NCI-H2227 treated with DMSO at 0.1 percent for 48 hours (cell line): ENCODE measurements around the gene GSK3A.

ENCODE experiments used
- DNase-seq: peaks from one replicate; lab custom pipeline; 2025; lab: John Stamatoyannopoulos, UW

Gene GSK3A

GRCh38 chr19:42280815-42281145 lies 38.4 kb upstream of the GSK3A start:
- DNase-seq = peak; percentile 91

- peak; percentile 97 for DNase-seq
Observed at GRCh38 chr19:42279902-42280814, 37.8 kb upstream of the GSK3A start.

GRCh38 chr19:42279155-42279901 lies 36.9 kb upstream of the GSK3A start:
- DNase-seq = no peak

- no peak for DNase-seq
Observed at GRCh38 chr19:42278452-42279154, 36.2 kb upstream of the GSK3A start.

GRCh38 chr19:42277821-42278451 lies 35.5 kb upstream of the GSK3A start:
- DNase-seq = no peak

- DNase-seq = no peak
Observed at GRCh38 chr19:42276821-42277220, 34.4 kb upstream of the GSK3A start.

GRCh38 chr19:42276284-42276683 lies 33.9 kb upstream of the GSK3A start:
- no peak for DNase-seq

- DNase-seq = no peak
Observed at GRCh38 chr19:42275517-42275916, 33.1 kb upstream of the GSK3A start.

GRCh38 chr19:42275103-42275502 lies 32.7 kb upstream of the GSK3A start:
- DNase-seq = no peak

GRCh38 chr19:42274065-42274682 lies 31.8 kb upstream of the GSK3A start:
- no peak for DNase-seq

- DNase-seq = no peak
Observed at GRCh38 chr19:42273407-42274064, 31.1 kb upstream of the GSK3A start.

GRCh38 chr19:42272989-42273406 lies 30.6 kb upstream of the GSK3A start:
- DNase-seq = no peak

GRCh38 chr19:42272535-42272897 lies 30.1 kb upstream of the GSK3A start:
- DNase-seq = no peak

GRCh38 chr19:42271861-42272534 lies 29.6 kb upstream of the GSK3A start:
- no peak for DNase-seq

- no peak for DNase-seq
Observed at GRCh38 chr19:42271045-42271419, 28.6 kb upstream of the GSK3A start.

- DNase-seq = no peak
Observed at GRCh38 chr19:42270346-42271044, 28.1 kb upstream of the GSK3A start.

GRCh38 chr19:42269478-42270345 lies 27.3 kb upstream of the GSK3A start:
- DNase-seq = no peak

GRCh38 chr19:42268704-42269477 lies 26.5 kb upstream of the GSK3A start, which contains the start of gene CIC:
Gene CIC, plus strand, starts transcription at chr19:42269252. Its CDS starts 2,532 bp downstream, at chr19:42271784.
- DNase-seq = peak; percentile 100
